GM13977 (cell line): ENCODE results near the gene ALG6.
A peak's percentile ranks its signal among the peaks of the same experiment; 100 is the strongest.

Source experiments
- DNase-seq: peaks from one replicate; pipeline ENCODE4 v3.0.0; 2012; ENCODE audit warnings: low spot score
- in situ Hi-C: fragments of 300-500 bp; cut with MboI; formaldehyde crosslinking; loops from one replicate; pipeline ENCODE4 v1.12.0; 2022; ENCODE audit warnings: low sequenced_read_pairs, low pct_unique_long_range_greater_than_20kb, mixed read lengths, inconsistent platforms; ENCODE audit not compliant: unreplicated experiment
- TF ChIP-seq, protein P1 (sequence below): IDR thresholded peaks from 2 replicates; pipeline ENCODE4 v1.5.1; 2012; ENCODE audit warnings: mild to moderate bottlenecking, control low read depth; ENCODE audit not compliant: insufficient read depth; ENCODE audit errors: extremely low read depth, missing control alignments

The ALG6 gene

DNA sequence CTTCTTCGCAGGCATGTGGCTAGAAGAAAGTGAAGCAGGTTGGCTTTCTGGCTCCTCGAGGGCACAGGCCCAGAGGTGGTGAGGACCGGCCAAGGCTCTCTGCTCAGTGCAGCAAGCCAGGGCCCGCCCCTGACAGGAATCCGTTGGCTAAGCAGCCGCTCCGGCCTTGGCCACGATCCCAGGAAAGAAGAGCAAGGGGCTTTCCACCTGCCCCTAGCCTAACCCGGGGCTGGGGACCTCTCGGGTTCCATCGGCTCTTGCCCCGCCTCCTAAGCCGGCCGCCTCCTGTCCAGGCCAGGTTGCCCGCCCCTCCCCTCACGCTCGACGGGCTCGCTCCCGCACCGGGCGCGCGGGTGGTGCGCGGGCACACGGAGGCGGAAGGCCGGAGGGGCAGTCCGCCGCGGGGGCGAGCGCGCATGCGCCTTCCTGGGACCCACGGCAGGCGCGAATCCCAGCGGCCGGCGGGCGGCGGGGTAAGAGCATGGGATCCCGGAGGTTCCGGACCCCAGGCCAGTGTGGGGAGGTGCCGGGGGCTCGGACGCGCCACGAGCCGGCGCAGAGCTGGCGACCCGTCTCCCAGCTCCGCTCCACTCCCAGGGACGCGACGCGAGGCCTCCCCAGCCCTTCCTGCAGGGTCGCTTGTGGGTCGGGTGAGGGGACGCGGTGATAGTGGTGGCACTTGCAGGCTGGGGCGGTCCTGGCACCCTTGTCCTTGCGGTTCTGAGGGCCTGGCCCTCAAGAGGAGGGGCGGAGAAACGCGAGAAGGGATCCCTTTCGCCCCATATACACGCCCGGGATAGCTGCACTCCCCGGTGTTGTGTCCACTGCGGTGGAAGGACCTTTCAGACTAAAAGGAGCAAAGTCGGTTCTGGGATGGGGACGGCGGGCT is at the start of gene ALG6:
Gene ALG6 (plus strand): TSS at position 413 of the 889 bp plus-strand sequence. CDS start 3,351 bp downstream, outside the sequence.
- in situ Hi-C loops = no loop called here
- TF ChIP-seq, protein P1, sequence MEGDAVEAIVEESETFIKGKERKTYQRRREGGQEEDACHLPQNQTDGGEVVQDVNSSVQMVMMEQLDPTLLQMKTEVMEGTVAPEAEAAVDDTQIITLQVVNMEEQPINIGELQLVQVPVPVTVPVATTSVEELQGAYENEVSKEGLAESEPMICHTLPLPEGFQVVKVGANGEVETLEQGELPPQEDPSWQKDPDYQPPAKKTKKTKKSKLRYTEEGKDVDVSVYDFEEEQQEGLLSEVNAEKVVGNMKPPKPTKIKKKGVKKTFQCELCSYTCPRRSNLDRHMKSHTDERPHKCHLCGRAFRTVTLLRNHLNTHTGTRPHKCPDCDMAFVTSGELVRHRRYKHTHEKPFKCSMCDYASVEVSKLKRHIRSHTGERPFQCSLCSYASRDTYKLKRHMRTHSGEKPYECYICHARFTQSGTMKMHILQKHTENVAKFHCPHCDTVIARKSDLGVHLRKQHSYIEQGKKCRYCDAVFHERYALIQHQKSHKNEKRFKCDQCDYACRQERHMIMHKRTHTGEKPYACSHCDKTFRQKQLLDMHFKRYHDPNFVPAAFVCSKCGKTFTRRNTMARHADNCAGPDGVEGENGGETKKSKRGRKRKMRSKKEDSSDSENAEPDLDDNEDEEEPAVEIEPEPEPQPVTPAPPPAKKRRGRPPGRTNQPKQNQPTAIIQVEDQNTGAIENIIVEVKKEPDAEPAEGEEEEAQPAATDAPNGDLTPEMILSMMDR = peak; percentile 22
- DNase-seq = peak; percentile 98

DNA sequence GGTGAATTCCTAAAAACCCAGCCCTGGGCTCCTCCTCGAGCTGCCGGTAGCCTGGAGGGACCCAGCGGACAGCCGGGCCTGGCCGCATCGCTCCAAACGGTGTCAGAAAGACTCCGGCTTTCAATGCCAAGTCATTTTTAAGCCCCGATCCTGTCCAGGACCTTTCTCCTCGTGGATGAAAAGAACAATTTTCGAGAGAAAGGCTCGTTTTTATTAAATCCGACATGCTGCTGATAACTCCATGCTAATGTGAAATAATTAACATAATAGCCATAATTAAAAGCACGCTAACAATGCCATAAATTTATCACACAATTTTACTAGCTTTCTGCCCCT is 49.6 kb upstream of the ALG6 start:
- in situ Hi-C loops = no loop called here
- no peak for DNase-seq
- TF ChIP-seq, protein P1 = no peak

DNA sequence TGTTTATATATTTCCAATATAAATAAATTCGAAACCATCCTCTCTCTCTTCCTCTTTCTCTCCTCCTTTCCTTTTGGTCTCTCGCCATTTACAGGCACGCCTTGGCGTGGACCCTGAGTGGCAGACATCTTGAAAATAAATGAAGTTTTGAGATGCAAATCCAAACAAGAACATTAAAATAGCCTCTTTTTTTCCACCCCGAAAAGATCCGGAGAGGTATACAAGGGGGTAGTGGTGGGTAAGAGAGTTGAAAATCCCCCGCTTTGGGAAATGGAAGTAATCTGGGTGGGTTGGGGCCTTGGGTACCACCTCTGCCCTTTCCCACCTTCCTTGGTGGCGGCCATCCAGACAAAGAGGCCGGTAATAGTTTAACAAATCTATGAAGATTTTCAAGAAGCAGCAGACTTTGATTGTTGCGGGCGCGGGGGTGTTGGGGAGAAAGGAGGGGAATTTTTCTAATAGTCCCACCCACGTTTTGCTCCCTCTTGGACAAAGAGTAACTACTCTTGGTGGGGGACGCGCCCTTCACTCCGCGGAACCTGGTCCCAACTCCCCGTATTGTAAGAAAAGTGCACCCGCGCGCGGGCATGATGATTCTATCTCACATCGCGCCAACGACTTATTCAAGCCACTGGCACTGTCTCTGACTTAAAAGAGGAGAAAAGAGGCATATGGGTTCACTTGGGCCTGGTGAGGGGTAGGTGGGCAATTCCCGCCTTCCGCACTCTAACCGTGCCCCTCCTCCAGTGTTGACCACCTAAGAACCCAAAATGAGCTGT is 49.0 kb upstream of the ALG6 start:
- in situ Hi-C loops = no loop called here
- DNase-seq = no peak

DNA sequence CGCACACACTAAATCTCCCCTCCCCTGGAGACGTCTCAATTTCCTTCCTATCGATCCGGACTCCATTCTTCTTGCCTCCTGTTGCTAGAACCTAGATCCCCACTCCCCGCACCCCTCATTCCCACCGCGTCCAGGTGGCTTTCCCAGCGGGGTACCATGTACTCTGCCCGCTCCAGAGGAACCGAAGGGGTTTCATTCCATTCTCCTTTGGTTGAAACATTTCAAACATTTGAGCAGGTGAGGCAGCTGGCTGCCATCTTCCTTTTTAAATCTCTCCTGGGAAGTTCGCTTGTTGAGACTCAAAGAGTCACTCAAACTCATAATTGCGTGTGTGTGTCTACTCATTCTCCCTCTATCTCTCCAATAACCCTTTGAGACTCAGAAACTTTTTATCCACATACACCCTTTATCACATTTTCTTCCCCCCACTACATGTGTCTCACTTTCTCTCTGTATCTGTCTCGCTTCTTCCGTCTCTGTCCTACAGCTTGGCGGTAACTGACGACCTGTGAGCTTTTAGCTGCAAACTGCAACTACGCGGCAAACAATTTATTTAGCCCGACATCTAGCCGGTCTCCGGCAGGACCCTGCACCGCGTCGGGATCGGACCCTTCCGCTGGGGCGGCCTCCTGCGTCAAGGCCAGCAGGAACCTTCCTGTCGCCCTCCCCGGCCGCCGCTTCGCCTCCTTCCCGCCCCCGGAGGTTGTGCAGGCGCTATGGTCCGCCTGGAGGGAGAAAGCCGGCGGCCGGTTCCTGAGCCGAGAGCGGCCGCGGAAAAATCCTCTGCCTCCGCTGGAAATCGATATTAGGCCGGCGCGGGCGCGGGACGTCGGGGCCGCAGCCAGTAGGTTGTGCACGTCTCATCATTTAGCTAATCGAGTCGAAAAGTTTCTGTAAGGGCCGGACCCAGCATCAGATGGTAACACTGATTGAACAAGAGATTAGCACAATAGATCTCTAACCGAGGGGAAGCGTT is 48.1 kb upstream of the ALG6 start:
- in situ Hi-C loops = no loop called here
- TF ChIP-seq, protein P1 = no peak
- DNase-seq = peak; percentile 37

More for the DNA sequence above, 49.0 kb upstream of the ALG6 start:
- TF ChIP-seq, protein P1 = no peak

DNA sequence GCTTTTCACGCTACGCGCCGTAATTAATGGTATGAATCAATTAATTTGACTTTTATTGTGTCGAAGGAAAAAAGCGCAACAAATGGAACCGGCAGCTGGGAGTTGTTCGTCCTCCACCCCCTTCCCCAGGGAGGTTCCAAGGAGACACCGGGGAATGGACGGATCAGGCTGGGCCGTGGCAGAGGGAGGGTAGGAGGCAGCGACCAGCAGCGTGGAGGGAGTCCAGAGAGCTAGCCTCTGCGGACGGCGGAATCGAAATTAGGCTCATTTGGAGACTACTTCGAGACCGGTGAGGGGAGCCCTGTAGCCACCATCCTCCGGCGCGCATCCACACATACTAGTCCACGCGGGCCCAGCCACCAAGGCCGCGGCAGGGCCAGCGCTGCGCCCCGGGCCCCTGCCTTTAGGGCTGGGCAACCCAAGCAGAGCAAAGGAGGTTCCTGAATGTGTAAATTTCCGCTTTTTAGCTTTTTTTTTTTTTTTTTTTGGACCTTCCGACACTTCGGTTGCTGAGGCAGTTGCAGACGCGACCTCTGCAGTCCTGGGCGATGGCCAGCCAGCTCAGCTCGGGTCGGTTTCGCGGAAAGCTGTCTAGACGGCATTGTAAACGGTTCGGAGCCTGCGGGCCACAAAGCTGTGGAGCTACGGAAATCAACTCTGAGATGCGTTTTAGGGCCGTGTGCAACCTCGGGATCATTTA is 47.3 kb upstream of the ALG6 start:
- TF ChIP-seq, protein P1 = no peak
- peak; percentile 49 for DNase-seq
- in situ Hi-C loops = no loop called here
